ENCODE data around the gene PTGIR. TPM values are rescaled to one million over a fixed set of nuclear protein-coding genes. Genes with fewer than 3 reads are reported as not detected.
A peak's percentile ranks its signal among the peaks of the same experiment; 100 is the strongest.

PTGIR gene
- total RNA-seq, 1 experiment from 2014 or later = 0.24 TPM

- CTCF ChIA-PET = interaction anchor here (0.6 to 2.6 kb wide), 3 partner anchors 20 to 25 kb away, joined by 4 to 25 read pairs (median 5); partner anchors contain the start of gene DACT3
- POLR2A ChIA-PET = interaction anchor here (1.7 kb wide), 1 partner anchor 24 kb away, joined by 3 read pairs; no protein-coding TSS in a partner anchor
- no peak overlapping the region for H3K27ac Mint-ChIP-seq
- no peaks in the 10 kb centered on the region for H3K36me3 Mint-ChIP-seq
- H3K9me3 Mint-ChIP-seq = no peaks in the 10 kb centered on the region
- peaks cover 56% of the 10 kb centered on the region for H3K27me3 Mint-ChIP-seq (ENCODE audit: low read depth)
- no peak overlapping the region for H3K4me3 Mint-ChIP-seq
- no peak for TF ChIP-seq ZMAT4 (CRISPR knock-in tag; IDR thresholded peaks at IDR 0.05)
- no peak for TF ChIP-seq ESRRA (CRISPR knock-in tag; IDR thresholded peaks at IDR 0.05; ENCODE audit: borderline replicate concordance)
- TF ChIP-seq EMX1 (CRISPR knock-in tag; IDR thresholded peaks at IDR 0.05) = no peak
- TF ChIP-seq IRF2 (CRISPR knock-in tag; IDR thresholded peaks at IDR 0.05; ENCODE audit: borderline replicate concordance, low read depth) = no peak
- no peak for TF ChIP-seq ZNF138 (CRISPR knock-in tag; conservative IDR thresholded peaks at IDR 0.05)
- TF ChIP-seq SMAD3 (CRISPR knock-in tag; IDR thresholded peaks at IDR 0.05; ENCODE audit: borderline replicate concordance) = no peak
- DNase-seq (ENCODE audit: low spot score) = no peak
- ATAC-seq = no peak
- H3K4me1 Mint-ChIP-seq = peaks cover 19% of the 10 kb centered on the region
Observed at GRCh38 chr19:46637224-46637623, 12.3 kb upstream of the PTGIR start.

DNA sequence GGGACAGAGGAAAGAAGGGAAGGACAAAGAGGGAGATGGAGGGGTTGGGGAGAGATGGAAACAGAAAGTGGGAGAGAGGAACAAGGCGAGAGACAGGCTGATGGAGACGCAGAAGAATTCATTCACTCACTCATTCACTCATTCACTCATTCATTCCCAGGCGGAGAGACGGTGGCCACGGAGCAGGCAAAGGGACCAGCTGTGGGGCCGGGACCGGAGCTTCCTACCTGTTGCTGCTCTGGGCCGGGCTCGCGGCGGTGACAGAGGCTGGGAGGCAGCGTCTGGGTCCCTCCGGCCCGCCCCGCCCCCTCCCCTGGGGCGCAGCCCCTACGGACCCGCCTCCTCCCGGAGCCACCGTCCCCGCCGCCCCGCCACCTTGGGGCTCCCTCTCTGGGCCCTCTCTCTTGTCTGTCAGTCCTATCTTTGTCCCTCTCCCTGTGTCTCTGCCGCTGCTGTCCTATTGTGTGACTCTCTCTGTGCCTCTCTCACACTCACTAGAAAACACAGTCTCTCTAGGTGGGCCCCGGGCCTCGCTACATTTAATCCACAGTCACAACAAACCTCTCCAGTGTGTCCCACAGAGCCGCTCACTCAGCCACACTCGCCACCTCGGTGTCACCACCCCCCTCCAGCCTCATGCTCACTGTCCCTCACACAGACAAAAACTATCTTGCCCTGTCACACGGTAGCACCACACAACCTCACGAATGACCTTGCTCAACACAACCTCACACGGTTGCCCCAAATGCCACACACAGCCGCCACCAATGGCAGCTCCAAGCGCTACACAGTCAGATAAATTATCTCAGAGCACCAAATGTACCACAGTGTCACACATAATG, 11.3 kb upstream of the PTGIR start, which contains the start of gene GNG8:
TSS of gene GNG8 (minus strand) at position 283 of the 842 bp plus-strand sequence. CDS start 1,520 bp downstream, outside the sequence.
- no peaks in the 10 kb centered on the region for H3K36me3 Mint-ChIP-seq
- no peaks in the 10 kb centered on the region for H3K9me3 Mint-ChIP-seq
- ATAC-seq (no peak), DNase-seq (ENCODE audit: low spot score) (peak; percentile 51)
- peak within 1 kb of the TSS; percentile 72 for H3K4me3 Mint-ChIP-seq
- no peak within 1 kb of the TSS for H3K27ac Mint-ChIP-seq
- TF ChIP-seq, protein P1, sequence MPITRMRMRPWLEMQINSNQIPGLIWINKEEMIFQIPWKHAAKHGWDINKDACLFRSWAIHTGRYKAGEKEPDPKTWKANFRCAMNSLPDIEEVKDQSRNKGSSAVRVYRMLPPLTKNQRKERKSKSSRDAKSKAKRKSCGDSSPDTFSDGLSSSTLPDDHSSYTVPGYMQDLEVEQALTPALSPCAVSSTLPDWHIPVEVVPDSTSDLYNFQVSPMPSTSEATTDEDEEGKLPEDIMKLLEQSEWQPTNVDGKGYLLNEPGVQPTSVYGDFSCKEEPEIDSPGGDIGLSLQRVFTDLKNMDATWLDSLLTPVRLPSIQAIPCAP (CRISPR knock-in tag; IDR thresholded peaks at IDR 0.05) = no peak
- TF ChIP-seq SMAD3 (CRISPR knock-in tag; IDR thresholded peaks at IDR 0.05; ENCODE audit: borderline replicate concordance) = no peak
- TF ChIP-seq NR3C1 (CRISPR knock-in tag; conservative IDR thresholded peaks at IDR 0.05; ENCODE audit: low read depth) = no peak
- ChIA-PET CTCF (interaction anchor here (0.6 to 2.6 kb wide), 4 partner anchors 19 to 831 kb away, joined by 3 to 25 read pairs (median 4); partner anchors contain the start of gene DACT3), POLR2A (interaction anchor here (1.7 kb wide), 1 partner anchor 25 kb away, joined by 3 read pairs; no protein-coding TSS in a partner anchor)
- peaks cover 26% of the 10 kb centered on the region for H3K4me1 Mint-ChIP-seq
- peaks cover 55% of the 10 kb centered on the region for H3K27me3 Mint-ChIP-seq (ENCODE audit: low read depth)

- peak; percentile 41 for DNase-seq (ENCODE audit: low spot score)
- no peak for TF ChIP-seq ELF4 (CRISPR knock-in tag; IDR thresholded peaks at IDR 0.05; ENCODE audit: low read depth)
- TF ChIP-seq, protein P2, sequence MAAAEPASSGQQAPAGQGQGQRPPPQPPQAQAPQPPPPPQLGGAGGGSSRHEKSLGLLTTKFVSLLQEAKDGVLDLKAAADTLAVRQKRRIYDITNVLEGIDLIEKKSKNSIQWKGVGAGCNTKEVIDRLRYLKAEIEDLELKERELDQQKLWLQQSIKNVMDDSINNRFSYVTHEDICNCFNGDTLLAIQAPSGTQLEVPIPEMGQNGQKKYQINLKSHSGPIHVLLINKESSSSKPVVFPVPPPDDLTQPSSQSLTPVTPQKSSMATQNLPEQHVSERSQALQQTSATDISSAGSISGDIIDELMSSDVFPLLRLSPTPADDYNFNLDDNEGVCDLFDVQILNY (CRISPR knock-in tag; IDR thresholded peaks at IDR 0.05) = 0 out of 2 replicates have a peak, but pooled peaks have one; percentile 47
- H3K4me1 Mint-ChIP-seq = peaks cover 27% of the 10 kb centered on the region
- peak; percentile 6; the same call in 1 of the 2 replicates for ATAC-seq
- H3K4me3 Mint-ChIP-seq = peak overlapping the region; percentile 72
- H3K27me3 Mint-ChIP-seq (ENCODE audit: low read depth) = peaks cover 41% of the 10 kb centered on the region
- H3K9me3 Mint-ChIP-seq = no peaks in the 10 kb centered on the region
- POLR2A ChIA-PET = interaction anchor here (0.8 kb wide), 1 partner anchor 80 kb away, joined by 3 read pairs; no protein-coding TSS in a partner anchor
- CTCF ChIA-PET = interaction anchor here (1.2 to 8.5 kb wide), 4 partner anchors 18 to 63 kb away, joined by 5 to 78 read pairs (median 16); partner anchors contain the start of gene DACT3
- no peaks in the 10 kb centered on the region for H3K36me3 Mint-ChIP-seq
- H3K27ac Mint-ChIP-seq = no peak overlapping the region
Observed at GRCh38 chr19:46634656-46635218, 9.8 kb upstream of the PTGIR start.

- Mint-ChIP-seq H3K4me3 (peak overlapping the region; percentile 72), H3K9me3 (no peaks in the 10 kb centered on the region), H3K36me3 (no peaks in the 10 kb centered on the region), H3K4me1 (peaks cover 27% of the 10 kb centered on the region), H3K27ac (no peak overlapping the region), H3K27me3 (ENCODE audit: low read depth) (peaks cover 39% of the 10 kb centered on the region)
- POLR2A ChIA-PET = interaction anchor here (0.8 kb wide), 1 partner anchor 80 kb away, joined by 3 read pairs; no protein-coding TSS in a partner anchor
- CTCF ChIA-PET = interaction anchor here (0.6 to 8.5 kb wide), 9 partner anchors 12 to 96 kb away, joined by 3 to 78 read pairs (median 5); partner anchors contain the start of gene DACT3
- DNase-seq (ENCODE audit: low spot score) (peak; percentile 98), ATAC-seq (peak; percentile 83)
- TF ChIP-seq MAX (CRISPR knock-in tag; IDR thresholded peaks at IDR 0.05) = peak; percentile 17; the same call in 1 of the 2 replicates
- TF ChIP-seq SP1 (CRISPR knock-in tag; conservative IDR thresholded peaks at IDR 0.05) = peak; percentile 59
- no peak for TF ChIP-seq TP53 (CRISPR knock-in tag; IDR thresholded peaks at IDR 0.05)
- TF ChIP-seq ZNF512 (CRISPR knock-in tag; IDR thresholded peaks at IDR 0.05; ENCODE audit: borderline replicate concordance) = no peak
- no peak for TF ChIP-seq GTF2I (CRISPR knock-in tag; conservative IDR thresholded peaks at IDR 0.05)
Observed at GRCh38 chr19:46634045-46634655, 9.3 kb upstream of the PTGIR start.
